Suprapubic skin (tissue), 4 donors: ENCODE measurements around the gene KCMF1. TPM values are rescaled to one million over a fixed set of nuclear protein-coding genes. Genes with fewer than 3 reads are reported as not detected.
A peak's percentile ranks its signal among the peaks of the same experiment; 100 is the strongest.

ENCODE experiments used
- DNase-seq, 2 donors: peaks; one replicate each; pipeline ENCODE4 v3.0.0-alpha.2; 2019; ENCODE audit warnings: low spot score in 2 of 2
- H3K27ac ChIP-seq: fragments of 200-600 bp; sonication (generic); one replicate; pipeline ENCODE4 v1.5.1; 2019
- H3K27me3 ChIP-seq: fragments of 200-600 bp; sonication (generic); one replicate; pipeline ENCODE4 v1.5.1; 2019
- H3K36me3 ChIP-seq: fragments of 200-600 bp; sonication (generic); one replicate; pipeline ENCODE4 v1.5.1; 2019
- H3K4me1 ChIP-seq: fragments of 200-600 bp; sonication (generic); one replicate; pipeline ENCODE4 v1.5.1; 2019
- H3K4me3 ChIP-seq: fragments of 200-600 bp; sonication (generic); one replicate; pipeline ENCODE4 v1.5.1; 2019; ENCODE audit warnings: mild to moderate bottlenecking
- H3K9me3 ChIP-seq: fragments of 200-600 bp; sonication (generic); one replicate; pipeline ENCODE4 v1.5.1; 2019
- EP300 ChIP-seq: sonication (generic); formaldehyde crosslinking; IDR thresholded peaks from one replicate; pipeline ENCODE4 v1.6.1; 2017; ENCODE audit warnings: antibody characterized with exemption
- POLR2A ChIP-seq, 2 donors: fragments of 450-650 bp; IDR thresholded peaks; one replicate each; pipeline ENCODE4 v1.6.1; 2017; ENCODE audit warnings: antibody characterized with exemption in 2 of 2, mild to moderate bottlenecking in 2 of 2, moderate library complexity in 2 of 2
- POLR2AphosphoS5 ChIP-seq, 3 donors: sonication (generic); formaldehyde crosslinking; IDR thresholded peaks; one replicate each; pipeline ENCODE4 v1.6.1; 2017; ENCODE audit warnings: antibody characterized with exemption in 3 of 3
- WGBS: methylation state at CpG from one replicate; pipeline ENCODE4 v1.1.5; 2018; 5-methylcytosine and 5-hydroxymethylcytosine counted together
- total RNA-seq, 4 donors: library from RNA; depleted of rRNA; stranded (reverse); fragments of >200 nt; gene quantifications; one replicate each; pipeline ENCODE4 v1.1.0, GENCODE V29; 2016
- TF ChIP-seq, protein P1 (sequence below), 2 donors: fragments of 200-600 bp in 1 of 2; fragments of 450-650 bp in 1 of 2; sonication (generic) in 1 of 2; IDR thresholded peaks; one replicate each; pipeline ENCODE4 v1.5.1; 2016 to 2019; ENCODE audit warnings: antibody characterized with exemption in 2 of 2, mild to moderate bottlenecking in 1 of 2, moderate library complexity in 1 of 2

The KCMF1 gene
- total RNA-seq, 4 donors from 2014 or later: 23.5 to 42.6 (median 29.3) TPM

DNA sequence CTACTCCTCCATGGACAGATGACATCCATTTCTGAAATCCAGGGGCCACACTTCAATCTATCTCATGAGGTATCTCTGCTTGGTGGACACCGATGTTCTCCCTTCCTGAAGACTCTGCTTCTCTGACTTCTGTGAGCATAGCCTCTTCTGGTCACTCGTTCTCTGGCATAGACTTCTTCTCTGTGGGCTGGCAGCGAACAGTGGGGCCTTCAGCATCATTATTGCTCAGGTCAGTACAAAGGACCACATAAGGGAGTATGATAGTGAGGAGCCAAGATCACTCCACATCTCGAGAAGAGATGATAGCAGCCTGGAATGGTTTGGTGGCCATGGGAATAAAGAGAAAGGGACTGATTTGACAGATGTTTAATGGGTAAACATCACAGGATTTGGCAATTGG is 8.0 kb upstream of the KCMF1 start:
- no peak for TF ChIP-seq EP300
- TF ChIP-seq POLR2AphosphoS5 (IDR thresholded peaks at IDR 0.05): no peak
- TF ChIP-seq, protein P1, sequence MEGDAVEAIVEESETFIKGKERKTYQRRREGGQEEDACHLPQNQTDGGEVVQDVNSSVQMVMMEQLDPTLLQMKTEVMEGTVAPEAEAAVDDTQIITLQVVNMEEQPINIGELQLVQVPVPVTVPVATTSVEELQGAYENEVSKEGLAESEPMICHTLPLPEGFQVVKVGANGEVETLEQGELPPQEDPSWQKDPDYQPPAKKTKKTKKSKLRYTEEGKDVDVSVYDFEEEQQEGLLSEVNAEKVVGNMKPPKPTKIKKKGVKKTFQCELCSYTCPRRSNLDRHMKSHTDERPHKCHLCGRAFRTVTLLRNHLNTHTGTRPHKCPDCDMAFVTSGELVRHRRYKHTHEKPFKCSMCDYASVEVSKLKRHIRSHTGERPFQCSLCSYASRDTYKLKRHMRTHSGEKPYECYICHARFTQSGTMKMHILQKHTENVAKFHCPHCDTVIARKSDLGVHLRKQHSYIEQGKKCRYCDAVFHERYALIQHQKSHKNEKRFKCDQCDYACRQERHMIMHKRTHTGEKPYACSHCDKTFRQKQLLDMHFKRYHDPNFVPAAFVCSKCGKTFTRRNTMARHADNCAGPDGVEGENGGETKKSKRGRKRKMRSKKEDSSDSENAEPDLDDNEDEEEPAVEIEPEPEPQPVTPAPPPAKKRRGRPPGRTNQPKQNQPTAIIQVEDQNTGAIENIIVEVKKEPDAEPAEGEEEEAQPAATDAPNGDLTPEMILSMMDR (IDR thresholded peaks at IDR 0.05): no peak
- TF ChIP-seq POLR2A (IDR thresholded peaks at IDR 0.05): no peak
- Histone ChIP-seq H3K4me3 (no peak overlapping the region), H3K27ac (no peak overlapping the region), H3K27me3 (no peaks in the 10 kb centered on the region), H3K36me3 (peaks cover 4% of the 10 kb centered on the region), H3K9me3 (no peaks in the 10 kb centered on the region), H3K4me1 (peaks cover 9% of the 10 kb centered on the region)
- WGBS: 95% methylated on average over 4 of the region's 4 CpGs
- peak in 1 of 2 donors; percentile 4 for DNase-seq

DNA sequence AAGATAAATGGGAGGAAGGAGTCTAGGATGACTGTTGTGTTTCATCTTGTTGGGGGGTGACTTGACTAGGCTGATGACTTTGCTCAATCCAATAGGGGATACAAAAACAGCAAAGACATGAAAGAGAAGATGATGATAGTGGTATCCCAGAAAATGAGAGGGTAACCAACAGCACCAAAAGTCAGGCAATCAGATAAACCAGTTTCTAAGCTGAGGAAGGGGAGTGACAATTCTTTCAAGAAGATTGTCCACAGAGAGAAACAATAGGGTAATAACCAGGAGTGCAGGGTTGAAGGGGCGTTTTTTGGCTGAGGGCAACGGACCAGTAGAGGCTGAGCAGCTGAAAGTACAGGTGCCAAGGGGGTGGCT is 7.7 kb upstream of the KCMF1 start:
- peaks cover 10% of the 10 kb centered on the region for H3K4me1 ChIP-seq
- 88% methylated on average over 2 of the region's 2 CpGs for WGBS
- TF ChIP-seq POLR2AphosphoS5 (IDR thresholded peaks at IDR 0.05) (no peak), POLR2A (IDR thresholded peaks at IDR 0.05) (no peak), EP300 (no peak)
- TF ChIP-seq, protein P1 (IDR thresholded peaks at IDR 0.05): no peak

DNA sequence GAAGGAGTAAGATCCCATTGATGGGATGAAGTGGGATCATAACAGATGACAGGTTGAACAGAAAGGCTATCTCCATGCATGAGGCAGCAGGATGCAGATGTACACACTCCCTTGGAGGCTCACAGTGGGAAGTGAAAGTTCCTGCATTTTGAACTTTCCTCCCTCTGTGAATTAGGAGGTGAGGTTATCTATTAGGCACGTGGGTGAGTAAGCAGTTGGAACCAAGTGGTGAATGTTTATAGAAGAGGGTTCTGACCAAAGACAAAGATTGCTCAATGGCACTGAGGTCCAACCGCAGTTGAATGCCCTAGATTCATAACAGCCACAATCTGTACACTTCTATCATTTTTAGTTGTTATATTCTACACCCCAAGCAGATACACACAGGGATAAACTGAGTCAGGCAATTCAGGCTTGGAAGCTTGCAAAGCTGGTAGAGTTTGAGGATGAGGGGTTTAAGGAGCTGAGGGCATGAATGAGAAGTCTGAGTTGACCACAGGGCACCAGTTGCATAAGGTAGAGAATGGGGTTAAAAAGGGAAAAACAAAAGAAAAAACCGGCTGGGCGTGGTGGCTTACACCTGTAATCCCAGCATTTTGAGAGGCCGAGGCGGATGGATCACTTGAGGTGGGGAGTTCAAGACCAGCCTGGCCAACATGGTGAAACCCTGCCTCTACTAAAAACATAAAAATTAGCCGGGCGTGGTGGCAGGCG is 7.1 kb upstream of the KCMF1 start:
- Histone ChIP-seq H3K27ac (no peak overlapping the region), H3K27me3 (no peaks in the 10 kb centered on the region), H3K4me1 (peaks cover 11% of the 10 kb centered on the region)

More for the DNA sequence above, 7.7 kb upstream of the KCMF1 start:
- H3K36me3 ChIP-seq: peaks cover 4% of the 10 kb centered on the region
- DNase-seq: no peak
- no peak overlapping the region for H3K4me3 ChIP-seq
- H3K9me3 ChIP-seq: no peaks in the 10 kb centered on the region
- H3K27ac ChIP-seq: no peak overlapping the region
- no peaks in the 10 kb centered on the region for H3K27me3 ChIP-seq

DNA sequence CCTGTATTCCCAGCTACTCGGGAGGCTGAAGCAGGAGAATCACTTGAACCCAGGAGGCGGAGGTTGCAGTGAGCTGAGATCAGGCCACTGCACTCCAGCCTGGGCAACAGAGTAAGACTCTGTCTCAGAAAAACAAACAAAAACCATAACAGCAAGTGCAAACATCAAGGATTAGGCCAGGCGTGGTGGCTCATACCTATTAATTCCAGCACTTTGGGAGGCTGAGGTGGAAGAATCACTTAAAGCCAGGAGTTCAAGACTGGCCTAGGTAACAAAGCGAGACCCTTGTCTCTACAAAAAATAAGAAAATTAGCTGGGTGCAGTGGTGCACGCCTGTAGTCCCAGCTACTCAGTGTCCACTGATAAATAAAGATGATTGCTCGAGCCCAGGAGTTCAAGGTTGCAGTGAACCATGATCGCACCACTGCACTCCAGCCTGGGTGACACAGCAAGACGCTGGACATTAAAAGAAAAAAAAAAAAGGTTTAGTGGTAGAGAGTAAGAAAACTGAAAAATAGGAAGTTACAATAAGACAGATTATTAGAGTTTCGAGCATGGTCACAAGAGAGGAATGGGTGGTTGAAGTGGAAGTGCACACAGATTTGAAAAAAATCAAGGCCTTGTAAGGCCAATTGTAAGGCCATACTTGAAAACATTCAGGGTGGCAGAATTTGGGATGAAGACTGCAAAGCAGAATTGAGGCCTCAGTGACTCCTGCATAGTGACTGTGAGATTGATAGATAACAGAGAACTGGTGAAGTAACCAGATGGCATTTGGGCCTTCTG is 6.4 kb upstream of the KCMF1 start:
- peak in 1 of 2 donors; percentile 32 for DNase-seq
- peaks cover 4% of the 10 kb centered on the region for H3K36me3 ChIP-seq
- 94% methylated on average over 9 of the region's 9 CpGs for WGBS
- H3K4me3 ChIP-seq: no peak overlapping the region
- peaks cover 19% of the 10 kb centered on the region for H3K4me1 ChIP-seq
- H3K9me3 ChIP-seq: no peaks in the 10 kb centered on the region
- H3K27me3 ChIP-seq: no peaks in the 10 kb centered on the region
- TF ChIP-seq, protein P1 (IDR thresholded peaks at IDR 0.05): no peak
- no peak for TF ChIP-seq EP300
- no peak for TF ChIP-seq POLR2A (IDR thresholded peaks at IDR 0.05)
- no peak for TF ChIP-seq POLR2AphosphoS5 (IDR thresholded peaks at IDR 0.05)
- H3K27ac ChIP-seq: no peak overlapping the region

More for the DNA sequence above, 7.1 kb upstream of the KCMF1 start:
- Histone ChIP-seq H3K4me3 (no peak overlapping the region), H3K36me3 (peaks cover 4% of the 10 kb centered on the region), H3K9me3 (no peaks in the 10 kb centered on the region)
- WGBS: 82% methylated on average over 9 of the region's 9 CpGs
- peak in 1 of 2 donors; percentile 50 for DNase-seq
- TF ChIP-seq EP300 (no peak), POLR2AphosphoS5 (IDR thresholded peaks at IDR 0.05) (no peak), POLR2A (IDR thresholded peaks at IDR 0.05) (no peak)
- TF ChIP-seq, protein P1 (IDR thresholded peaks at IDR 0.05): no peak

DNA sequence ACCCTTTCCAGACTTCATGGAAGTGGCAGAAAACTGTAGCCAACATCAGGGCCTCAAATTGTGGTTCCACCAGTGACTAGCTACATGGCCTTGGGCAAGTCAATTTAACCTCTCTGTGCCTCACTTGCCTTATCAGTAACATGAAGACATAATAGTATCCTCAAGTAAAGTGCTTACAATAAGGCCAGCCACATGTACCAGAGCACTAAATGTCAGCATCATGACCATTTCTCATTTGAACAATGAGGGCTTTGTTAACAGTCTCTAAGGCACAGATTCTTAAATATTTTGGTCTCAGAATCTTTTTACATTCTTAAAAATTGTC is 5.8 kb upstream of the KCMF1 start:
- no peak overlapping the region for H3K27ac ChIP-seq
- H3K9me3 ChIP-seq: no peaks in the 10 kb centered on the region
- DNase-seq: no peak
- no peaks in the 10 kb centered on the region for H3K27me3 ChIP-seq
- peaks cover 23% of the 10 kb centered on the region for H3K4me1 ChIP-seq
- H3K36me3 ChIP-seq: peaks cover 4% of the 10 kb centered on the region
- TF ChIP-seq EP300 (no peak), POLR2AphosphoS5 (IDR thresholded peaks at IDR 0.05) (no peak)
- no peak overlapping the region for H3K4me3 ChIP-seq
